WTC11 (cell line): ENCODE results near the gene UTY. TPM values are rescaled to one million over a fixed set of nuclear protein-coding genes. Genes with fewer than 3 reads are reported as not detected.

Experiments used
- ATAC-seq: fragments of 200-7000 bp; cut with Tn5 transposase; 2 replicates; pipeline ENCODE4 v1.10.0; 2021; ENCODE audit warnings: mild to moderate bottlenecking, moderate library complexity
- CTCF ChIA-PET: fragments of 300-600 bp; sonication (Branson Sonifier 250); formaldehyde crosslinking; loops from one replicate; lab custom pipeline; 2021; ENCODE audit warnings: antibody characterized with exemption; lab: Charles Lee
- POLR2A ChIA-PET: fragments of 350-600 bp; sonication (Branson Sonifier 250); formaldehyde crosslinking; loops from one replicate; lab custom pipeline; 2021; ENCODE audit warnings: antibody characterized with exemption; lab: Charles Lee
- DNase-seq: peaks from one replicate; pipeline ENCODE4 v3.0.0; 2021; ENCODE audit warnings: low spot score
- H3K27ac Mint-ChIP-seq: 2 replicates; pipeline ENCODE4 v1.8.0; 2021; ENCODE audit warnings: mixed read lengths
- H3K27me3 Mint-ChIP-seq: 2 replicates; pipeline ENCODE4 v1.8.0; 2021; ENCODE audit warnings: low read depth, mild to moderate bottlenecking, moderate library complexity, mixed read lengths
- H3K36me3 Mint-ChIP-seq: 2 replicates; pipeline ENCODE4 v1.8.0; 2021; ENCODE audit warnings: mixed read lengths
- H3K4me1 Mint-ChIP-seq: 2 replicates; pipeline ENCODE4 v1.8.0; 2022; ENCODE audit warnings: mixed read lengths
- H3K4me3 Mint-ChIP-seq: 2 replicates; pipeline ENCODE4 v1.8.0; 2021; ENCODE audit warnings: mild to moderate bottlenecking, moderate library complexity, mixed read lengths
- H3K9me3 Mint-ChIP-seq: 2 replicates; pipeline ENCODE4 v1.8.0; 2021; ENCODE audit warnings: mixed read lengths
- AFF4 ChIP-seq: sonication (generic); formaldehyde crosslinking; IDR thresholded peaks from 2 replicates; pipeline ENCODE4 v1.8.1; 2023; ENCODE audit warnings: mild to moderate bottlenecking, missing genetic modification reagents, borderline replicate concordance
- ATF3 ChIP-seq: sonication (generic); formaldehyde crosslinking; conservative IDR thresholded peaks from 2 replicates; pipeline ENCODE4 v1.8.1; 2022; ENCODE audit warnings: mild to moderate bottlenecking, missing genetic modification reagents
- ATF6 ChIP-seq: sonication (generic); formaldehyde crosslinking; IDR thresholded peaks from 2 replicates; pipeline ENCODE4 v1.8.1; 2023; ENCODE audit warnings: mild to moderate bottlenecking, missing genetic modification reagents
- CBFB ChIP-seq: sonication (generic); formaldehyde crosslinking; IDR thresholded peaks from 2 replicates; pipeline ENCODE4 v1.8.1; 2022; ENCODE audit warnings: mild to moderate bottlenecking, low read depth, missing genetic modification reagents
- E2F4 ChIP-seq: sonication (generic); formaldehyde crosslinking; IDR thresholded peaks from 2 replicates; pipeline ENCODE4 v1.8.1; 2022; ENCODE audit warnings: low read depth, mild to moderate bottlenecking, moderate library complexity, missing genetic modification reagents, borderline replicate concordance
- ELF4 ChIP-seq: sonication (generic); formaldehyde crosslinking; IDR thresholded peaks from 2 replicates; pipeline ENCODE4 v1.8.1; 2022; ENCODE audit warnings: low read depth, mild to moderate bottlenecking, moderate library complexity, missing genetic modification reagents
- FOXP4 ChIP-seq: sonication (generic); formaldehyde crosslinking; IDR thresholded peaks from 2 replicates; pipeline ENCODE4 v1.8.0; 2022; ENCODE audit warnings: mild to moderate bottlenecking, missing genetic modification reagents
- GABPB1 ChIP-seq: sonication (generic); formaldehyde crosslinking; IDR thresholded peaks from 2 replicates; pipeline ENCODE4 v1.8.1; 2023; ENCODE audit warnings: mild to moderate bottlenecking, missing genetic modification reagents
- JAZF1 ChIP-seq: fragments of 250-450 bp; sonication (Bioruptor Pico); IDR thresholded peaks from 2 replicates; pipeline ENCODE4 v1.9.0; 2021; ENCODE audit warnings: moderate library complexity, mild to moderate bottlenecking, inconsistent platforms
- KAT7 ChIP-seq: sonication (generic); formaldehyde crosslinking; IDR thresholded peaks from 2 replicates; pipeline ENCODE4 v1.8.1; 2023; ENCODE audit warnings: missing genetic modification reagents, mild to moderate bottlenecking, borderline replicate concordance
- PREB ChIP-seq: sonication (generic); formaldehyde crosslinking; IDR thresholded peaks from 2 replicates; pipeline ENCODE4 v1.8.1; 2022; ENCODE audit warnings: mild to moderate bottlenecking, missing genetic modification reagents, moderate library complexity, borderline replicate concordance
- RORB ChIP-seq: fragments of 250-450 bp; sonication (Bioruptor Pico); IDR thresholded peaks from 2 replicates; pipeline ENCODE4 v1.9.0; 2021; ENCODE audit warnings: mild to moderate bottlenecking
- SMAD4 ChIP-seq: sonication (generic); formaldehyde crosslinking; IDR thresholded peaks from 2 replicates; pipeline ENCODE4 v1.8.0; 2022; ENCODE audit warnings: mild to moderate bottlenecking, missing genetic modification reagents
- TEAD4 ChIP-seq: sonication (generic); formaldehyde crosslinking; IDR thresholded peaks from 2 replicates; pipeline ENCODE4 v1.8.0; 2022; ENCODE audit warnings: mild to moderate bottlenecking, missing genetic modification reagents
- USF2 ChIP-seq: sonication (generic); formaldehyde crosslinking; IDR thresholded peaks from 2 replicates; pipeline ENCODE4 v1.8.1; 2023; ENCODE audit warnings: mild to moderate bottlenecking, missing genetic modification reagents, moderate library complexity
- ZBTB21 ChIP-seq: sonication (generic); formaldehyde crosslinking; IDR thresholded peaks from 2 replicates; pipeline ENCODE4 v1.8.1; 2023; ENCODE audit warnings: mild to moderate bottlenecking, missing genetic modification reagents, borderline replicate concordance
- ZNF416 ChIP-seq: fragments of 250-450 bp; sonication (Bioruptor Pico); IDR thresholded peaks from 2 replicates; pipeline ENCODE4 v1.9.0; 2021; ENCODE audit warnings: mild to moderate bottlenecking, inconsistent platforms
- ZNF423 ChIP-seq: fragments of 250-450 bp; sonication (Bioruptor Pico); IDR thresholded peaks from 2 replicates; pipeline ENCODE4 v2.1.2; 2022; ENCODE audit warnings: mild to moderate bottlenecking, moderate library complexity
- total RNA-seq: library from RNA; stranded (reverse); gene quantifications from 3 replicates; pipeline ENCODE4 v1.2.3, GENCODE V29; 2021

Gene UTY
- total RNA-seq, 1 experiment from 2014 or later, result 23.3 TPM

GRCh38 chrY:13330651-13331050 is 149.2 kb downstream of the UTY start:
- 0 out of 2 replicates have a peak, but pooled peaks cover 3% of the 10 kb centered on the region for H3K9me3 Mint-ChIP-seq
- no peak for TF ChIP-seq ZNF416 (CRISPR knock-in tag)
- no peak for TF ChIP-seq ZNF423 (CRISPR knock-in tag)
- TF ChIP-seq, all 79 proteins: peak for 0
- peak; percentile 9 for DNase-seq
- Mint-ChIP-seq H3K4me3 (no peak overlapping the region), H3K4me1 (peaks cover 35% of the 10 kb centered on the region), H3K27me3 (no peaks in the 10 kb centered on the region), H3K36me3 (peaks cover 38% of the 10 kb centered on the region), H3K27ac (no peak overlapping the region)
- ChIA-PET CTCF (interaction anchor here (1.6 kb wide), 1 partner anchor 13 kb away, joined by 8 read pairs; no protein-coding TSS in a partner anchor), POLR2A (no interaction called here)
- ATAC-seq, result no peak

- TF ChIP-seq CBFB (CRISPR knock-in tag), result no peak
- TF ChIP-seq JAZF1, result no peak
- TF ChIP-seq, all 79 proteins: peak for 0
- H3K9me3 Mint-ChIP-seq, result no peaks in the 10 kb centered on the region
- H3K4me3 Mint-ChIP-seq, result no peak overlapping the region
- peak overlapping the region; percentile 95; the same call in 1 of the 2 replicates for H3K27ac Mint-ChIP-seq
- ATAC-seq, result peak; percentile 44; the same call in 1 of the 2 replicates
- no peaks in the 10 kb centered on the region for H3K27me3 Mint-ChIP-seq
- ChIA-PET CTCF (no interaction called here), POLR2A (no interaction called here)
- peaks cover 27% of the 10 kb centered on the region for H3K36me3 Mint-ChIP-seq
- peaks cover 15% of the 10 kb centered on the region for H3K4me1 Mint-ChIP-seq
- DNase-seq, result no peak
Observed at GRCh38 chrY:13312966-13313365, 166.9 kb downstream of the UTY start.

- no peaks in the 10 kb centered on the region for H3K9me3 Mint-ChIP-seq
- TF ChIP-seq KAT7 (CRISPR knock-in tag) (no peak), ZBTB21 (CRISPR knock-in tag) (no peak), TEAD4 (CRISPR knock-in tag) (no peak), ELF4 (no peak), FOXP4 (CRISPR knock-in tag) (no peak), ATF6 (no peak)
- CTCF ChIA-PET, result no interaction called here
- H3K4me1 Mint-ChIP-seq, result peaks cover 4% of the 10 kb centered on the region
- ATAC-seq, result no peak
- no peak overlapping the region for H3K27ac Mint-ChIP-seq
- peaks cover 13% of the 10 kb centered on the region for H3K36me3 Mint-ChIP-seq
- no peak for DNase-seq
- no peak overlapping the region for H3K4me3 Mint-ChIP-seq
- H3K27me3 Mint-ChIP-seq, result no peaks in the 10 kb centered on the region
- POLR2A ChIA-PET, result no interaction called here
Observed at GRCh38 chrY:13307959-13308358, 171.9 kb downstream of the UTY start.

- Mint-ChIP-seq H3K27me3 (no peaks in the 10 kb centered on the region), H3K4me1 (peaks cover 24% of the 10 kb centered on the region), H3K36me3 (peaks cover 12% of the 10 kb centered on the region), H3K4me3 (no peak overlapping the region), H3K9me3 (no peaks in the 10 kb centered on the region), H3K27ac (no peak overlapping the region)
- DNase-seq (no peak), ATAC-seq (no peak)
- CTCF ChIA-PET, result no interaction called here
- TF ChIP-seq USF2 (CRISPR knock-in tag) (no peak), AFF4 (CRISPR knock-in tag) (no peak), SMAD4 (CRISPR knock-in tag) (no peak), E2F4 (CRISPR knock-in tag) (no peak), PREB (no peak), GABPB1 (CRISPR knock-in tag) (no peak), ATF3 (no peak), RORB (CRISPR knock-in tag) (no peak)
- POLR2A ChIA-PET, result no interaction called here
Observed at GRCh38 chrY:13300795-13301194, 179.0 kb downstream of the UTY start.
